Measurements from ENCODE around the gene UCHL1. TPM values are rescaled to one million over a fixed set of nuclear protein-coding genes. Genes with fewer than 3 reads are reported as not detected.

Gene UCHL1
- total and polyA plus RNA-seq, 2 of the 13 experiments (the other 11 are each of a cell fraction or from before 2014, with no cell fraction given) = not detected

- CTCF ChIA-PET (ENCODE audit: low intra/inter-chr PET ratio, low total read pairs) = interaction anchor here (1.7 to 3.6 kb wide), 4 partner anchors 36 to 286 kb away, joined by 4 to 26 read pairs (median 18); no protein-coding TSS in a partner anchor
- Histone ChIP-seq H3K4me3 (replicated peaks in 1 of 3; ENCODE audit: insufficient read depth in 1 of 3, low read depth in 2 of 3, low read length in 3 of 3) (peak overlapping the region; percentile 81 to 94 (median 93)), H3K27ac (ENCODE audit: extremely low read length, insufficient read depth, low read length) (peak overlapping the region; percentile 80), H3K4me2 (ENCODE audit: low read depth, low read length) (peak overlapping the region; percentile 84), H3K9me3 (ENCODE audit: low read length) (no peaks in the 10 kb centered on the region), H2AFZ (ENCODE audit: low read length) (no peak overlapping the region), H4K20me1 (ENCODE audit: insufficient read depth, low read length) (no peaks in the 10 kb centered on the region), H3K79me2 (ENCODE audit: insufficient read depth, low read length) (peaks cover 43% of the 10 kb centered on the region), H3K27me3 (ENCODE audit: control insufficient read depth in 1 of 2, insufficient read depth in 2 of 2, low read length in 2 of 2) (peaks cover 0 to 3% of the 10 kb centered on the region in 2 experiments; a peak in 2 of 5 replicates), H3K4me1 (ENCODE audit: insufficient read depth, low read length) (peaks cover 49% of the 10 kb centered on the region), H3K36me3 (replicated peaks in 1 of 2; ENCODE audit: control insufficient read depth in 1 of 2, insufficient read depth in 2 of 2, low read length in 2 of 2) (no peaks in the 10 kb centered on the region), H3K9ac (ENCODE audit: insufficient read depth, low read depth, low read length) (peak overlapping the region; percentile 79)
- DNase-seq (ENCODE audit: low spot score) (no peak), FAIRE-seq (no peak), ATAC-seq (peak; percentile 27)
- in situ Hi-C loops (cut with HindIII; ENCODE audit: extremely low pct_ligation_motif_present, low pct_unique_long_range_greater_than_20kb) (loop anchor here (10.0 kb wide), 1 partner anchor 89 kb away; no protein-coding TSS in a partner anchor), intact Hi-C loops (cut with micrococcal nuclease; ENCODE audit: unreplicated experiment) (loop anchor here (1.0 to 5.0 kb wide), 7 partner anchors 36 to 286 kb away; no protein-coding TSS in a partner anchor)
- no TSS peak for BruUV-seq (replicated peaks)
- under 1% methylated on average over 24 of the region's 35 CpGs for WGBS (ENCODE audit: low lambda C conversion rate)
- POLR2A ChIA-PET = interaction anchor here (0.6 to 3.5 kb wide), 9 partner anchors 14 to 289 kb away, joined by 3 to 40 read pairs (median 3); no protein-coding TSS in a partner anchor
- TF ChIP-seq PLSCR1 (CRISPR knock-in tag; IDR thresholded peaks at IDR 0.05; ENCODE audit: borderline replicate concordance) (no peak), HMGXB4 (CRISPR knock-in tag; IDR thresholded peaks at IDR 0.05; ENCODE audit: borderline replicate concordance in 1 of 2, low read depth in 1 of 2) (peak in 1 of 2 experiments; percentile 11; a peak in 1 of 4 replicates), ASH2L (IDR thresholded peaks at IDR 0.05; ENCODE audit: insufficient read length, low read depth, low read length) (peak; percentile 26), MXI1 (IDR thresholded peaks at IDR 0.05; ENCODE audit: borderline replicate concordance, low read depth, low read length) (0 out of 3 replicates have a peak, but pooled peaks have one; percentile 14), ZFX (CRISPR knock-in tag; IDR thresholded peaks at IDR 0.05; ENCODE audit: low read depth) (0 out of 2 replicates have a peak, but pooled peaks have one; percentile 8), SMAD1 (CRISPR knock-in tag; IDR thresholded peaks at IDR 0.05; ENCODE audit: borderline replicate concordance, low read depth) (0 out of 2 replicates have a peak, but pooled peaks have one; percentile 15), SETDB1 (CRISPR knock-in tag; IDR thresholded peaks at IDR 0.05; ENCODE audit: borderline replicate concordance) (no peak), ZNF280D (CRISPR knock-in tag; IDR thresholded peaks at IDR 0.05) (0 out of 2 replicates have a peak, but pooled peaks have one; percentile 13), NFAT5 (CRISPR knock-in tag; IDR thresholded peaks at IDR 0.05) (no peak), ZC3H13 (CRISPR knock-in tag; IDR thresholded peaks at IDR 0.05) (0 out of 2 replicates have a peak, but pooled peaks have one; percentile 30)
These were observed 43.0 kb upstream of the UCHL1 start for GRCh38 chr4:41213625-41214135.
